ENCODE data around the gene TIGAR.

DNA sequence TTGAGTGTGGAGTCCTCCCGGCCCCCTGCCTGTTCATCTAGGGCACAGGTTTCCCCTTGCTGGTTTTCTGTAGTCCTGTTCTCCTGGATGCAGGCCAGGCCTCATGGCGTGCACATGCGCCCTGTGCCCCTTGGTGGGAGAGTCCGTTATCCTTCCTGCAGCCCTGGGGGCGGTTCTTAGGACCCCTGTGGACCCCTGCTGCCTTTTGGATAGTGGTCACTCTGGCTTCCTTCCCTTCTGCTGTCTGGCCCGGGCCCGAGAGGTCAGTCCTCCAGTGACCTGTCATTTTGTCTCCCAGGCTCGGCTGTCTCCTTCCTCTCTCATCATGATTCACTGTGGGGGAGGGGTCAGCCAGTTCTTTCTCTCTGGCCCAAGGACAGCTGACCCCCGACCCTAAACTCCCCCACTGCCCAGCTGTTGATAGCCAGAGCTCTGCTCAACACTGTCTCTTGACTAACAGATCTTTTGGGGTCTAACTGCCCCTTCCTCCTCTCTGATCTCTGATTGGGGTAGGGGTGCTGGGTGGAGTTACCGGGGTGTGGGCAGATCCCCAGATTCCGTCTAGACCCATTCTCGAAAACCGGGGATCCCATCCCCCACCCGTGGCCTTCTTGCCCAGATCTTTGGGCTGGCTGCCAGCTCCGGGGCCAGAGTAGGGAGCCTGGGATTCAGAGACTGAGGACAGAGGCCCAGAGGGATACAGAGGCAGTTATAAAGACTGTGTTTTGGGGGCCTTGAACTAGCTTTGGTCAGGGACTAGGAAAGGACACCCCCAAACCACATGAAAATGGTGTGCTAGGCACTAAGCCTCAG, 40.5 kb upstream of the TIGAR start:
- TF ChIP-seq POLR2A (IDR thresholded peaks at IDR 0.05; ENCODE audit: low read length) (no peak), GATA1 (IDR thresholded peaks at IDR 0.05; ENCODE audit: low read depth, low read length) (no peak)
